Stimulated activated CD4-positive, alpha-beta T cell treated with anti-CD3 and anti-CD28 coated beads, Interleukin-2, amount 100 ng/mL, for 4 hours (primary cell): Measurements from ENCODE around the gene TCF19.
A peak's percentile ranks its signal among the peaks of the same experiment; 100 is the strongest.
"Not testable (repeated sequence)": the region's sequence is repeated elsewhere in the genome, so short reads cannot be mapped to it uniquely, and the experiment has no call there.

Experiments used
- DNase-seq: peaks from one replicate; pipeline ENCODE4 v3.0.0-alpha.2; 2020; ENCODE audit warnings: low read depth

The TCF19 gene

DNA sequence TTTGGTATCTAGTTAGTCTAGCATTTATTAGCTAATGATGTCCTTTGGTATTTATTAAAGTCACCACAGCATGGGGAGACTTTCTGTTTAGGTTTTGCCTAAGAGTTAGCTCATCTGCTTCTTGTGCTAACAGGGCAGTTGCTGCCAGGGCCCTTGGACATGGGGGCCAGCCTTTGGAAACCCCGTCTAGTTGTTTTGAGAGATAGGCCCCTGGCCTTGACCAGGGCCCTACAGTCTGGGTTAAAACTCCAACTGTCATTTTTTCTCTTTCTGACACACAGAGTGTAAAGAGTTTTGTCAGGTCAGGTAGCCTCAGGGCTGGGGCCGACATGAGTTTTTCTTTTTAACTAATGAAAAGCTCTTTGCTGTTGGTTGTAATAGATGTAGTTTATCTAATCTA is 24.9 kb downstream of the TCF19 start:
- not testable (repeated sequence) for DNase-seq

DNA sequence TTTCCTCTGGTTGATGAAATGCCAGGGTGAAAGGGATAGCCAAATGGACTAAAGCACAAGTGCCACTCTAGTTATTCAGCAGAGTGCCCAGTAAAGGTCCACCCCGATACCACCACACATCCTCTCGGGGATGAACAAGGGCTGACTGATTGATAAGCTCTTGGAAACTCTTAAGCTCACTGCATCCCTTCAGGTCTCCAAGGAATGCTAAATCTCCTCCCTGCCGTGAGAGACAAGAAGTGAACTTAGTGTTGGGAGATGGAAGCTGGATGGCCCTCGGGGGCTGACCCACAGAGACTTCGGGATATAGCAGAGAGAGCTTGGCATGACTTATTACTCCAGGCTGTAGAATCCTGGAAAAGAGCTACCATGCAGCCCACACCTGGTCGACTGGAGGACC is 25.5 kb downstream of the TCF19 start:
- not testable (repeated sequence) for DNase-seq

DNA sequence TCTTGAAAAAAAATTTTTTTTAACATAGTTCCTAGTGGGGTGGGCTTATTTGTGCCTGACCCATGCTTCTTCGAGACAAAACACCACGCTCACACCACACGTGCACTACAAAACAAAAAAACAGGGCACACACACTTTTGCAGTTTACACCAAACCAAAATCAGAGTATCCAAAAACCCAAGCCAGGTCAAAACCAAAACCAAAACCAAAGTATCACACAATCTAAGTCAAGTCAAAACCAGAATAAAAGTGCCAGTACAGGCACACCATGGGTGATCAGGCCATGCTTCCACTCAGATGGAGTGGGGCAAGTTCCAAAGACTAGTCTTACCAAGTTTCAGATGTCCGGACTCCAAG is 27.3 kb downstream of the TCF19 start:
- not testable (repeated sequence) for DNase-seq

DNA sequence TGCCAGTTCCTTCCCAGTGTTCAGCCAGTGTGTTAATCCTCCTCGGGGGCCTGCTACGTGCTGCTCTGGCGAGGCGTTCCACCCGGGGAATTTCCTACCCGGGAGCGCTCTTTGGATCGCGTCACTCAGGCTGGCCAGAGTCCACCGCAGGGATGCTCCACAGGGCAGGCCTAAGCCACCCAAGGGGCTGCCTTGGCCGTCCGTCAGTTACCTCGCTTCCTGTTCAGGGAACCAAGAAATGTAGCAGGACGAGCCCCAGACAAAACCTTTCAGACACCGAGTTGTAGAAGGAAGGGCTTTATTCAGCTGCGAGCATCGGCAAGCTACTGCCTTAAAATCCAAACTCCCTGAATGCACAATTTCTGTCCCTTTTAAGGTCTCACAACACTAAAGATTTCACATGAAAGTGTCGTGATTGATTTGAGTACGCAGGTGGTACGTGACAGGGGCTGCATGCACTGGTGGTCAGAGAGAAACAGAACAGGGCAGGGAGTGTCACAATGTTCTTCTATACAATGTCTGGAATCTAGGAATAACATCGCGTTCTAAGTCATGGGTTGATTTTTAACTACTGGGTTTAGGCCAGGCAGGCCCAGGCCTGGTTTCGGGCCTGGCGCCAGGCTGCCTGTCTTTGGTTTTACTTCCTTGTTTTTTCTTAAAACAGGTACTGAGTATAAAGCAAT is 27.8 kb downstream of the TCF19 start:
- no peak for DNase-seq

DNA sequence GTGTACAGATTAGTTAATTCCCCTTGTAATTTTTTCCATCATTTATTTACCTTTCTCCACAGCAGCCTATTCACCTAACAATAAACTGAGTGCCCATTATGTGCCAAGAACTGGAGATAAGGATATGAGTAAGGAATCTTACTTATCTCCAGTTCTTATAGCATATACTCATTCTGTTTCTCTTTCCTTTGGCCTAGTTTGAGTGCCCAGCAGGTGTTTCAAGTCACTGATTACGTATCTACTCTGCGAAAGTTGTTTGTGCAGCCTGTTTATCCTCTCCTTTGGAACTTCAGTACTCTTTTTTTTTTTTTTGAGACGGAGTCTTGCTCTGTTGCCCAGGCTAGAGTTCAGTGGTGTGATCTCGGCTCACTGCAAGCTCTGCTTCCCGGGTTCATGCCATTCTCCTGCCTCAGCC is 29.4 kb downstream of the TCF19 start:
- no peak for DNase-seq

DNA sequence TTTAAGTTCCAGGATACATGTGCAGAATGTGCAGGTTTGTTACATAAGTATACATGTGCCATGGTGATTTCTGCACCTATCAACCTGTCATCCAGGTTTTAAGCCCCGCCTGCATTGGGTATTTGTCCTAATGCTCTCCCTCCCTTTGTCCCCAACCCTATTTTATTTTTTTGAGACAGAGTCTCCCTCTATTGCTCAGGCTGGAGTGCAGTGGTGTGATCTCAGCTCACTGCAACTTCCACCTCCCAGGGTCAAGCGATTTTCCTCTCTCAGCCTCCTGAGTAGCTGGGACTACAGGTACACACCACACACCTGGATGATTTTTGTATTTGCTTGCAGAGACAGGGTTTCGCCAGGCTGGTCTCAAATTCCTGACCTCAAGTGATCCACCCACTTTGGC is 30.8 kb downstream of the TCF19 start:
- DNase-seq, result not testable (repeated sequence)

DNA sequence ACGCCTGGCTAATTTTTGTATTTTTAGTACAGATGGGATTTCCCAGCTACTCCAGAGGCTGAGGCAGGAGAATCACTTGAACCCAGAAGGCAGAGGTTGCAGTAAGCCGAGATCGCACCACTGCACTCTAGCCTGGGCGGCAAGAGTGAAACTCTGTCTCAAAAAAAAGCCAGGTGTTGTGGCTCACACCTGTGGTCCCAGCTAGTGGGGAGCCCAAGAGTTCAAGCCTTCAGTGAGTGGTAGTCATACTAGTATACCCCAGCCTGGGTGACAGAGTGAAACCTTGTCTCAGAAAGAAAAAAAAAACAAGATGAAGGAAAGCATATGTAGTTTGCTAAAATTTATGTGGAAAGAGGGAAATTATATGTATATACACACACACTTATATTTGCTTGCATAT is 32.1 kb downstream of the TCF19 start:
- no peak for DNase-seq

DNA sequence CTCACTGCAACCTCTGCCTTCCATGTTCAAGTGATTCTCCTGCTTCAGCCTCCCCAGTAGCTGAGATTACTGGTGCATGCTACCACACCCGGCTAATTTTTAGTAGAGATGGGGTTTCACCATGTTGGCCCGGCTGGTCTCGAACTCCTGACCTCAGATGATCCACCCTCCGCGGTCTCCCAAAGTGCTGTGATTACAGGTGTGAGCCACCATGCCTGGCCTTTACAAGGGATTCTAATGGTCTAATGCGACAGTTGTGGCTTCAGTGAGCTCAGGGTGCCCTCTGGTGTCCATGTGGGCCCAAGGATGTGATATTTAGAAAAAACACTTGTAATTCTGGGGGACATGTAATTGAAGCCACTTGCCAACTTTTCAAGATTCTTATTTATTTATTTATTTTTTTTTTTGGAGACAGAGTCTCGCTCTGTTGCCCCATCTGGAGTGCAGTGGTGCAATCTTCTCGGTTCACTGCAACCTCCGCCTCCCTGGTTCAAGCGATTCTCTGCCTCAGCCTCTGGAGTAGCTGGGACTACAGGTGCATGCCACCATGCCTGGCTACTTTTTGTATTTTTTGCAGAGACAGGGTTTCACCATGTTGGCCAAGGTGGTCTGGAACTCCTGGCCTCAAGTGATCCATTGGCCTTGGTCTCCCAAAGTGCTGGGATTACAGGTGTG is 34.2 kb downstream of the TCF19 start:
- peak; percentile 31 for DNase-seq

DNA sequence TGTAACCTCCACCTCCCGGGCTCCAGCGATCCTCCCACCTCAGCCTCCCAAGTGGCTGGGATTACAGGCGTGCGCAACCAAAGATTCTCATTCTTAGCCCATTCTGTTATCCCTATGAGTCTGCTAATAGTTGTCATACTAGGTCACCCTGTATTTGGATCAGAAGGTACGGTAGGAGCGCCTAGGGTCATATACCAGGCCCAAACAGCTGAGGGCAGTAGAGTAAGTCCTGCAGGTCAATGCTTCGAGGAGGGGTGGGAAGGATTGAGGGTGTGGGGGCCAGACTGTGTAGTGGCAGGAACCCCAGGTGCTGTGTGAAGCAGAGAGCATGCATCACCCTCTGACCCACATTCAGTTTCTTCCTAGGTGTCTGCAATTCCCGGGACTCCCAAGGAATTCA is 34.8 kb downstream of the TCF19 start:
- no peak for DNase-seq

DNA sequence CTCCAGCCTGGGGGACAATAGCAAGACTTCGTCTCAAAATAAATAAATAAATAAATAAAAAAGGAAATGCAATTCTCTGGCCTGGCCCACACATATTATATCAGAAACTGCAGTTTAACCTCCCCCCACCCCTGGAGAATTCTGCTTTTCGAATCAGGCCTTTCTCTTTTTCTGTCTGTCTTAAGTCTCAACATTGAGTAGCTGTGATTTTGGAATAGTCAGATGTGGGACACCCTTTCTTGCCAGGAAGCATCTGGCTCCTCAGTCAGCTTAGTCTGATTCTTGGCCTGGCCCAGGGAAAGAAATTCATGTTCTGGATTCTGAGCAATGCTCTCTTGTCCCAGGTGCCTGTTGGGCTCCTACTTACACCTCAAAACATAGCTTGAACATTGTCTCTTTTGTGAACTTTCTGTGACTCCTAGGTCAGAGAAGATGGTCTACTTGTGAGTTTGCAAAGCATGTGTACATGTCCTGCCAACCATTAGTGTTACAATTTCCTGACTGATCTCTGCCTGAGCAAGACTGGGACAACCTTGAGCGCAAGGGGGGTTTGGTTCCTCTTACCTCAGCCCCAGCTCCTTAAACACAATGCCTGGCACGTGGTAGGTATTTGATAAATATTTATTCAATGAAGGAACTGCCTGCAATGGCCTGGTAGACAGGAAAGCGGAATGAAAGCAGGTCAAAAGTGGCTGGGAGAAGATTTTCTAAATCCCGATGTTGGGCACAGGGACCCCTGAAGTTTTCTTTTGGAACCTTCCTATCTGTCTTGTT is 35.9 kb downstream of the TCF19 start:
- no peak for DNase-seq

DNA sequence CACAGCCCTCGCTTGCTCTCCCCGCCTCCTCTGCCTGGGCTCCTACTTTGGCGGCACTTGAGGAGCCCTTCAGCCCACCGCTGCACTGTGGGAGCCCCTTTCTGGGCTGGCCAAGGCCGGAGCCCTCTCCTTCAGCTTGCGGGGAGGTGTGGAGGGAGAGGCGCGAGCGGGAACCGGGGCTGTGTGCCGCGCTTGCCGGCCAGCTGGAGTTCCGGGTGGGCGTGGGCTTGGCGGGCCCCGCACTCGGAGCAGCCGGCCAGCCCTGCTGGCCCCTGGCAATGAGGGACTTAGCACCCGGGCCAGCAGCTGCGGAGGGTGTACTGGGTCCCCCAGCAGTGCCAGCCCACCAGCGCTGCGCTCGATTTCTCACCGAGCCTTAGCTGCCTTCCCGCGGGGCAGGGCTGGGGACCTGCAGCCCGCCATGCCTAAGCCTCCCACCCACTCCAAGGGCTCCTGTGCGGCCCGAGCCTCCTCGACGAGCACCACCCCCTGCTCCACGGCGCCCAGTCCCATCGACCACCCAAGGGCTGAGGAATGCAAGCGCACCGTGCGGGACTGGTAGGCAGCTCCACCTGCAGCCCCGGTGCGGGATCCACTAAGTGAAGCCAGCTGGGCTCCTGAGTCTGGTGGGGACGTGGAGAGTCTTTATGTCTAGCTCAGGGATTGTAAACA is 37.1 kb downstream of the TCF19 start:
- not testable (repeated sequence) for DNase-seq

DNA sequence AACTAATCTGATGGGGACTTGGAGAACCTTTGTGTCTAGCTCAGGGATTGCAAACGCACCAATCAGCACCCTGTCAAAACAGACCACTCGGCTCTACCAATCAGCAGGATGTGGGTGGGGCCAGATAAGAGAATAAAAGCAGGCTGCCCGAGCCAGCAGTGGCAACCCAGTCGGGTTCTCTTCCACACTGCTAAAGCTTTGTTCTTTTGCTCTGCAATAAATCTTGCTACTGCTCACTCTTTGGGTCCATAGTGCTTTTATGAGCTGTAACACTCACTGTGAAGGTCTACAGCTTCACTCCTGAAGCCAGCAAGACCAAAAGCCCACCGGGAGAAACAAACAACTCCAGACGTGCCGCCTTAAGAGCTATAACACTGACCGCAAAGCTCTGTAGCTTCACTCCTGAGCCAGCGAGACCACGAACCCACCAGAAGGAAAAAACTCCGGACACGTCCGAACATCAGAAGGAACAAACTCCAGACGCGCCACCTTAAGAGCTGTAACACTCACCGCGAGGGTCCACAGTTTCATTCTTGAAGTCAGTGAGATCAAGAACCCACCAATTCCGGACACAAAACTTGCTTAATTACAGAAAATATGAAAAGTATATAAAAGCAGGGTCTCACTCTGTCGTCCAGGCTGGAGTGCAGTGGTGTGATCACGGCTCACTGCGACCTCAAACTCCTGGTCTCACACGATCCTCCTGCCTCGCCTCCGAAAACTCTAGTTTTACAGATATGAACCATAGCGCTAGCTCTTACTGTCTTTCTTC is 38.0 kb downstream of the TCF19 start:
- DNase-seq, result not testable (repeated sequence)

DNA sequence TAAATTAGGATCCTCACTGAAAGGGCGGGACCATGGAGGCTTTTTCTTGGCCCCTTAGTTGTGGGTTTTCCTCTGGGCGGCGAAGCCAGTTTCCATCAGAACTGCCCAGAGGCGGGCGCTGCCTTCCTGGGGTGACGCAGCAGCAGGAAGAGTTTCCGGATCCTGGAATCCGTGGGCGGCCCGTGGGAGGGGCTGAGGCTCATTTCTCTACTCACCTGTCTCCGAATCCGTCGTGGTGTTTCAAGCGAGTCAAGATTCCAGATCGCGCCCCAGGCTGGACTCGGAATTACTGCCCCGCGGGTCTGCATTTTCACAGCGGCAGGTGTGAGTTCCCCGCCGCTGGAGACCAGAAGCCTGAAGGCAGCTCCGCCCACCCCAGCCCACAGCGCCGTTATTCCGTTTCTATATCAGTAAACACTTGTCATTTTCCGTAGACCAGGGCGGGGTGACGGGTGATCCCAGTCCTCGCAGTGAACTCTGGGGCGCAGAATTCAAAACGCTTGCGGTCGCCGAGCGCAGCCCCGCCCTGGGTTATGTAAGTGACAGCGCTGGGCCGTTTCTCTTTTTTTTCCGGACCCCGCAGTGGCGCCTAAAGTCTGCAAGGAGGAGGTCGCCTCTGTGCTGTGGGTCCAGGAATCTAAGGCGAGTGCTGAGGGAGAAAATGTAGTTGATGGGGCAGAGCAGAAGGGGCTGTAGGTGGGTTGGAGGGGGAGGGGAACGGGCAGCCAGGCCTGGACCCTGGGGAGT is 39.3 kb downstream of the TCF19 start:
- peak; percentile 91 for DNase-seq

DNA sequence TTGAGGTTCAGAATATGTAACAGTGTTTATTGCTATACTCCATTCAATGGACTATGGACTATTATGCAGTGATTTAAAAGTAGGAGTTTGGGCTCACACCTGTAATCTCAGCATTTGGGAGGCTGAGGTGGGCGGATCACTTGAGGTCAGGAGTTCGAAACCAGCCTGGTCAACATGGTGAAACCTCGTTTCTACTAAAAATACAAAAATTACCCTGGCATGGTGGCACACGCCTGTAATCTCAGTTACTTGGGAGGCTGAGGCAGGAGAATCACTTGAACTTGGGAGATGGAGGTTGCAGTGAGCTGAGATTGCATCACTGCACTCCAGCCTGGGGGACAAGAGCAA is 40.7 kb downstream of the TCF19 start:
- not testable (repeated sequence) for DNase-seq

DNA sequence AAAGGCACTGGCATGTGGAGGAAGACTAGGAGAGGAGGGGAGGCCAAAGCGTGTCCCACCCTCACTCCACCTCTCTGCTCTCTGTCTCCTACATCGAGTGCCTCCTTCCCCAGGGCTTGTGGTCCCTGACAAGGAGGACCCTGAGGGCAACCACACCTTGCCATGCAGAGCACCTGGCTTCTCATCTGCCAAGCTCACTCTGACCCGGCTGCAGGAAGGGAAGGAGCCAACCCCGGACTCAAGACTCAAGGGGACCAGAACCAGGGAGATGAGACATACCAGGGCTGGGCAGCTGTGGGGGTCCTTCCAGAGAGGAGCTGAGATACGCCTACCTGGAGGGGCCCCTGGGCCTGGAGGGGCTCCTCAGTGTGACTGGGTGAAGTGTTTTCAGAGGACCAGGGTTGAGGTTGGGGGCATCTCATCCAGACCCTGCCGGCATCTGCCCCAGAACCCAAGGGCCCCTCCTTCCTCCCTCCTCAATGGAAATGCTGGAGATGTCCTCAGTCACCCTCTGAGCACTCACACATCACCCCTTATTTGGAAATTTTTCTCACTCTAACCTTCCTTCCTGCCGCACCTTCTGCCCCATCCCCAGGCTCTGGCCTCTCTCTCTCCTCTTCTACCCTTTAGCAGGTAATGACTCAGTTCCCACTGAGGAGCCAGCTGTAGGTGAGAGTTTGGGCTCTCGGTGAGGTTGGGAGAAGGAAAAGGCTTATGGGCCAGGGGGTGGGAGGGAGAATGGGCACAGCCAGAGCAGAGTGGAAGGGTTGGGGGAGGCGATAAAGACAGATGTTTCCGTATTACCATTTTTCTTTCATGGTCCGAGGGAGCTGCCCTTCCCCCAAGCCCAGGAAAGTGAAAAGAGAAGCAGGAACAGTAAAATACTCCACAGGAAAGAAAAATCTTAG is 44.1 kb downstream of the TCF19 start:
- no peak for DNase-seq

DNA sequence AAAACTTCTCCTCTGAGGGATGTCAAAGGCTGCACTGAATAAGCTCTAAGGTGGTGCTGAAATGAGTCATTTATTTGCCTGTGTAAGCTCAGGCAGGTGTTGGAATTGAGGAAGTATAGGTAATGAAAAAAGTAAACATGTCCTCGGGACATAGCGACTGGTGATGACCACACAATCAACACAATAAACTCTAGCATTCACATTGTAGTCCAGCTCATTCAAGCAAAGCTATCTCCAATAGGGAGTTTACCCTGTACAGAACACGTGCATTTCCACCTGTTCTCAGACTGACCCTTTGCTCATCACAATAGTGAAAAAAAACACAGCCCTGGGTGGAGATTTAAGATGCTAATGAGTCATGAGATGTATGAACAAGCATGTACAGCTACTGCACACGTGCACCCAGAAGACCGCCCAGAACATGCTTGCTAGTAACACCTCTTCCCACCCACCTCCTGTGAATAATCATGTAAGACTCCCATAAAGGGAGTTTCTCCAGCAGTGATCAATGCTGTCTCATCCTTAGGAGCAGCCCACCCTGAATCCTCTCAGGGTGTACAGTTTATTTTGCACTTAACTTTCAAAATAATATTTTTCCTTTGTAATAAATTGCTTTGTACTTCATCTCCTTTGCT is 45.1 kb downstream of the TCF19 start:
- DNase-seq, result peak; percentile 66

DNA sequence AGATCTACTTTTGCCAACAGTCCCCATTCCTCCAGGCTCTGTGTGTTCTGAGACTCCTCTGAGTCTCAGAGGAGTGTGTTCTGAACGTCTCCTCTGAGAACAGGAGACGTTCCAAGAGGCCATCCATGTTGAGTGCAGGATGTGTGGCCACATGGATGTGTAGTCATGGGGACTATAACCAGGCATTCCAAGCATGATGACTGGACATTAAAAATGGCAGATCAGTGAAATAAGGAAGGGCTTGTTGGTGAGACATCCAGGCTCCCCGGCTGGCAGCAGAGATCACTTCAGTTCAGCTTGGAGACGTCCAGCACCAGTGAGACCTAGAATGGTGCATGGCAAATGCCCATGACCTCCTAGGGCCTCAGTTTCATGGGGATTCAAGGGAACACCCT is 46.4 kb downstream of the TCF19 start:
- no peak for DNase-seq

DNA sequence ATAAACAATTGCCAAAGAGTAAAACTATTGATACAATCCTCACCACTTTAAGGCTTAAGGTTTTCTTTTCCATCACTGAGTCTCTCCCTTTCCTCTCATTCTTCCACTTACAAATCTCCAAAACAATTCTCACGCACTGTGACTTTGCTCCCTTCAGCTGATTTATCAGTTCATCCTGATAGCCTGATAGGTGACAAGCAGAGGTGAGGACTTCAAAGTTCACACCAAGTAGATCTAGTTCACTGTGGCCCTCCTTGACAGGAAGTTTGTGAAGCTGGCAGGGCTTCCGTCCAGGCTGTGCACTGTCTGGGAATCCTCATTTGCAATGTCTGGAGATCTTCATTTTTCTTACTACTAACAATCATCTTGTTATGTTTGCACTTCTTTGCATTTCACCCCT is 47.2 kb downstream of the TCF19 start:
- no peak for DNase-seq

DNA sequence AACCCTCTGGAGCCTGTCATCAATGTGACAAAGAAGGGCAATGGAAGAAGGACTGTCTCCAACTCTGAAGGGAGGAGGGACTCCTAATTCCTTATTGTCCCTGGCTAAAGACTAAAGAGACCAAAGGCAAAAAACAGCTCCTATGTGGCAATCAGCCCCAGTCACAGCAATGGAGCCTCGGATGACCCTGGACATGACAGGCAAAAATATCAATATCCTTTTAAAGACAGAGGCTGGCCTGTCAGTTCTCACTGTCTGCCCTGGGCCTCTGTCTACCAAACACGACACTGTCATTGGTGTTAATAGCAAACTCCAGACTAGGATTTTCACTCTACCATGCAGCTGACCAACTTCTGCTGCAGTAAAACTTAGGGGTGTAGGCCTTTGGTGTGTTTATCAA is 50.1 kb downstream of the TCF19 start:
- no peak for DNase-seq

DNA sequence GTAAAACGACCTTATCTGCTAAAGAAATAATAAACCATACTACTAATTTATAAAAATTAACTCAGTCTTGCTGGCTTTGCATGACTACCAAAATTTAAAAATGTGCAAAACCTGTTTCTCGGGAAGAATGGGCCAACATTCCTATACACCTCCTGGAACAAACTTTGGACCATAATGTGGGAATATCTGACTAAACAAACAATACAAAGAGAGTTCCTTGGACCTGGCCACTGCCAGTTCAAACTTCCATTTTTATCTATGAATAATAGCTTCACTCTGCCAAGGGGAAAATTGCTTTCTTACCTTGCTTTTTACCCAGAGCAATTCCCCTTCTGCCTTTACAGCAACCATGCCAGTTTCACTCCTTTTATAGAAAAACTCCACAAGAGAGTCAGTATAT is 50.7 kb downstream of the TCF19 start:
- DNase-seq, result no peak
